Uterus (tissue), 2 donors: Measurements from ENCODE around the gene HSPA1L.

Experiments
- POLR2A ChIP-seq, 2 donors: fragments of 450-650 bp; IDR thresholded peaks; one replicate each; pipeline ENCODE4 v1.6.1; 2016; ENCODE audit warnings: antibody characterized with exemption in 2 of 2, mild to moderate bottlenecking in 1 of 2, moderate library complexity in 1 of 2
- TF ChIP-seq, protein P1 (sequence below), 4 experiments: fragments of 200-600 bp in 2 of 4; fragments of 450-650 bp in 2 of 4; sonication (generic) in 2 of 4; IDR thresholded peaks; one replicate each; pipeline ENCODE4 v1.5.1; 2016 to 2019; ENCODE audit warnings: antibody characterized with exemption in 4 of 4, mild to moderate bottlenecking in 2 of 4, moderate library complexity in 1 of 4

GRCh38 chr6:31860349-31860748 is 45.3 kb upstream of the HSPA1L start:
- no peak for TF ChIP-seq POLR2A (IDR thresholded peaks at IDR 0.05)
- TF ChIP-seq, protein P1, sequence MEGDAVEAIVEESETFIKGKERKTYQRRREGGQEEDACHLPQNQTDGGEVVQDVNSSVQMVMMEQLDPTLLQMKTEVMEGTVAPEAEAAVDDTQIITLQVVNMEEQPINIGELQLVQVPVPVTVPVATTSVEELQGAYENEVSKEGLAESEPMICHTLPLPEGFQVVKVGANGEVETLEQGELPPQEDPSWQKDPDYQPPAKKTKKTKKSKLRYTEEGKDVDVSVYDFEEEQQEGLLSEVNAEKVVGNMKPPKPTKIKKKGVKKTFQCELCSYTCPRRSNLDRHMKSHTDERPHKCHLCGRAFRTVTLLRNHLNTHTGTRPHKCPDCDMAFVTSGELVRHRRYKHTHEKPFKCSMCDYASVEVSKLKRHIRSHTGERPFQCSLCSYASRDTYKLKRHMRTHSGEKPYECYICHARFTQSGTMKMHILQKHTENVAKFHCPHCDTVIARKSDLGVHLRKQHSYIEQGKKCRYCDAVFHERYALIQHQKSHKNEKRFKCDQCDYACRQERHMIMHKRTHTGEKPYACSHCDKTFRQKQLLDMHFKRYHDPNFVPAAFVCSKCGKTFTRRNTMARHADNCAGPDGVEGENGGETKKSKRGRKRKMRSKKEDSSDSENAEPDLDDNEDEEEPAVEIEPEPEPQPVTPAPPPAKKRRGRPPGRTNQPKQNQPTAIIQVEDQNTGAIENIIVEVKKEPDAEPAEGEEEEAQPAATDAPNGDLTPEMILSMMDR (IDR thresholded peaks at IDR 0.05) = no peak
